ENCODE measurements around the gene OVAAL.

- TF ChIP-seq POLR2A (IDR thresholded peaks at IDR 0.05; ENCODE audit: low read length) (no peak), GATA1 (IDR thresholded peaks at IDR 0.05; ENCODE audit: low read depth, low read length) (no peak)
These were observed 12.5 kb downstream of the OVAAL start for GRCh38 chr1:180571060-180571831.

Measured in erythroblast (primary cell).